Diencephalon (tissue), 1 donor: ENCODE results near the gene RRP1. TPM values are rescaled to one million over a fixed set of nuclear protein-coding genes. Genes with fewer than 3 reads are reported as not detected.

Experiments used
- small RNA-seq: library from RNA; depleted of rRNA; stranded (forward); fragments of <200 nt; gene quantifications from one replicate; pipeline ENCODE3, GENCODE V24; 2014
- total RNA-seq: library from RNA; depleted of rRNA; stranded (reverse); fragments of >200 nt; gene quantifications from one replicate; pipeline ENCODE4 v1.2.3, GENCODE V29; 2014

The RRP1 gene, protein sequence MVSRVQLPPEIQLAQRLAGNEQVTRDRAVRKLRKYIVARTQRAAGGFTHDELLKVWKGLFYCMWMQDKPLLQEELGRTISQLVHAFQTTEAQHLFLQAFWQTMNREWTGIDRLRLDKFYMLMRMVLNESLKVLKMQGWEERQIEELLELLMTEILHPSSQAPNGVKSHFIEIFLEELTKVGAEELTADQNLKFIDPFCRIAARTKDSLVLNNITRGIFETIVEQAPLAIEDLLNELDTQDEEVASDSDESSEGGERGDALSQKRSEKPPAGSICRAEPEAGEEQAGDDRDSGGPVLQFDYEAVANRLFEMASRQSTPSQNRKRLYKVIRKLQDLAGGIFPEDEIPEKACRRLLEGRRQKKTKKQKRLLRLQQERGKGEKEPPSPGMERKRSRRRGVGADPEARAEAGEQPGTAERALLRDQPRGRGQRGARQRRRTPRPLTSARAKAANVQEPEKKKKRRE
- total RNA-seq: 14.5 TPM

DNA sequence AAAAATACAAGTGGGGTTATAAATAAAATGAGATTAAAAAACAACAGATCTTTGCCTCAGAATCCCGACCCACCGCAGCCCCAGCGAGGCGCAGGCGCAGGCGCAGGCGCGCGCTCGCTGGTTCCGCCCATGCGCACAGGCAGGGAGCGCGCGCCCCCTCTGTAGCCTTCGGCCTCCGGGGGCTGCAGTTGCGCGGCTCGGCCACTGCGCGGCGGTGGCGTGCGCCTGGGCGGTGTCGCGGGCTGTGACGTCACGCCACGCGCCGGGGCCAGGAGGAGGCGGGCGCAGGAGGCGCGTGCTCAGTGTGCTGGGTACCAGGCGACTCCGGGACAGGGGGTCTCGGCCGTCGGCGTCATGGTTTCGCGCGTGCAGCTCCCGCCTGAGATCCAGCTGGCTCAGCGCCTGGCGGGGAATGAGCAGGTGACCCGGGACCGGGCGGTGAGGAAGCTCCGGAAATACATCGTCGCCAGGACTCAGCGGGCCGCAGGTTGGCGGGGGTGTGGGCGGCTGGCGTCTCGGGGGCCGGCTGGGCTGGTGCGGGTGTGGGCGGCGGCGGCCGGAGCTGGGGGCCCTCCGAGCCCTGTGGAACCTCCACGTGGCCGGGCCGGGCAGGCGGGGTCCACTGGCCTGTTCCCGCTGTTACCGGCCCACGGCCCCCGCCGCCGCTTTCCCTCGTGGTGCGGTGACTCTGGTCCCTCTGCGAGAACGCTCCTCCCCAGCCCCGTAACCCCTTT, at the start of gene RRP1:
TSS of gene RRP1 (plus strand) at position 302 of the 734 bp plus-strand sequence. CDS start at position 355, 53 bp downstream.

DNA sequence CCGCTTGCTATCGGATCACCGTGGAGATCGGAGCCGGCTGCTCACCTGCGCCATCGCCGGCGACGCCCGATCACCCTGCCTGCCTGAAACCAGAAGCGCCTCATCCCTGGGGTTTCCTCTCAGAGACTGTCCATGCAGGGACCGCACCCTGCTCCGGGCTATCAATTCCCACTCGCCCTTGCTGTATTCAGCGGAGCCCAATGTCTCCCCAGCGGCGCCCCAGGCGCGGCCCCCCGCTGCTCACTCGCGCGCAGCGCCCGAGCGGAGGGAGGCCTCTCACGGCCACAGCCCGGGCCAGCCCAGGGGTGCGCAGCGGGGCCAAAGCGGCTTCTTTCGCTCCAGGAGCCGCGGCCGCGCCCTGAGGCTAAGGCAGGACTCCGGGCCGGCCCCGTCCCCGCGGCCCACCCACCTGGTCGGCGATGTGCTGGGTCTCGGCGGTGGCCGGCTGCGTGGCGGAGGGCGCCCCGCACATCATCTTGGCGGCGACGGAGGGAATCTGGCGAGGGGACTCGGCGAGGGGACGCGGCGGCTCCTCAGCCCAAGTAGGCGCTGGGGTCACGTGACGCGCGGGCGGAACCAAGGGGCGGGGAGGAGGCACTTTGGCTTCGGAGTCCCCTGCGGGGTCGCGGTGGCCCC, 13.5 kb upstream of the RRP1 start, which contains the start of gene CSTB:
TSS of gene CSTB (minus strand) at position 514 of the 636 bp plus-strand sequence. CDS start at position 475, 39 bp downstream.

Small RNA genes within 50 kb of the gene (small RNA-seq; reads per million reads assigned to genes)
- not detected for gene AP001052.1

Other genes starting within 250 kb of the RRP1 start
- 2.5 TPM for gene HSF2BP, start 130.1 kb upstream of the RRP1 start, total RNA-seq
- 24.5 TPM for gene RRP1B, start 130.0 kb upstream of the RRP1 start, total RNA-seq
- gene PDXK, start 70.4 kb upstream of the RRP1 start, total RNA-seq: 51.9 TPM
- gene CSTB, start 13.3 kb upstream of the RRP1 start, total RNA-seq: 7.4 TPM
- 35.8 TPM for gene AGPAT3, start 75.6 kb downstream of the RRP1 start, total RNA-seq
- gene TRAPPC10, start 222.7 kb downstream of the RRP1 start, total RNA-seq: 25.1 TPM